ENCODE measurements around the gene PTCH2.
"Not testable (repeated sequence)": the region's sequence is repeated elsewhere in the genome, so short reads cannot be mapped to it uniquely, and the experiment has no call there.

Gene PTCH2

GRCh38 chr1:44819608-44820327 lies 23.3 kb downstream of the PTCH2 start:
- H3K4me1 ChIP-seq = peaks cover 12% of the 10 kb centered on the region
- no peaks in the 10 kb centered on the region for H3K9me3 ChIP-seq
- H3K27me3 ChIP-seq (ENCODE audit: low read depth) = no peaks in the 10 kb centered on the region
- in situ Hi-C loops (cut with MboI; ENCODE audit: low sequenced_read_pairs) = loop anchor here (10.0 kb wide), 1 partner anchor 85 kb away; the partner anchor contains the start of genes KIF2C and RNU5D-1
- DNase-seq (ENCODE audit: low spot score in 2 of 2) = peak; percentile 94 to 98
- H3K4me3 ChIP-seq = peak overlapping the region; percentile 18
- no peaks in the 10 kb centered on the region for H3K36me3 ChIP-seq (replicated peaks)

DNA sequence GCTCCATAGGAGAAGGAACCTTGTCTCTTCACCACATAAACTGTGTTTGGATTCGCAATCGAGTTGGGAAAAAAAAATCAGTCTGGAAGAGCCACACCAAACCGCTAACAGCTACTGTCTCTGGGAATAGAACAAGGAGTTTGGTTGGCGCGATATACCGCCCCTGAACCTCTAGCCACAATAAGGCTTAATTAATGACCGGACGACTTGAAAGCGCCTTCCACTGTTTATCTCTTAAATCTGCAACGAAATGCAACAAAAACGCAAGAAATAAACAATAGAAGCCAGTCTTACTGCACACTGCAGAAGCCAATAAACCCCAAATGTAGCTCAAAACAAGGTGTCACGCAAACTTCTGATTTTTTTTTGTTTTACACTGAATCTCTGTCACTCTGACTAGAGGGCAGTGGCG lies 23.9 kb downstream of the PTCH2 start:
- peaks cover 12% of the 10 kb centered on the region for H3K4me1 ChIP-seq
- H3K4me3 ChIP-seq = peak overlapping the region; percentile 18
- DNase-seq (ENCODE audit: low spot score in 2 of 2) = peak in 1 of 2 experiments; percentile 88
- H3K36me3 ChIP-seq (replicated peaks) = no peaks in the 10 kb centered on the region
- in situ Hi-C loops (cut with MboI; ENCODE audit: low sequenced_read_pairs) = loop anchor here (10.0 kb wide), 1 partner anchor 84 kb away; the partner anchor contains the start of genes KIF2C and RNU5D-1
- H3K9me3 ChIP-seq = no peaks in the 10 kb centered on the region
- H3K27me3 ChIP-seq (ENCODE audit: low read depth) = no peaks in the 10 kb centered on the region

GRCh38 chr1:44817771-44818495 lies 25.1 kb downstream of the PTCH2 start:
- H3K9me3 ChIP-seq = no peaks in the 10 kb centered on the region
- no peaks in the 10 kb centered on the region for H3K27me3 ChIP-seq (ENCODE audit: low read depth)
- in situ Hi-C loops (cut with MboI; ENCODE audit: low sequenced_read_pairs) = loop anchor here (10.0 kb wide), 1 partner anchor 83 kb away; the partner anchor contains the start of genes KIF2C and RNU5D-1
- H3K4me1 ChIP-seq = peaks cover 20% of the 10 kb centered on the region
- no peak for DNase-seq (ENCODE audit: low spot score in 2 of 2)
- H3K36me3 ChIP-seq (replicated peaks) = no peaks in the 10 kb centered on the region
- no peak overlapping the region for H3K4me3 ChIP-seq

DNA sequence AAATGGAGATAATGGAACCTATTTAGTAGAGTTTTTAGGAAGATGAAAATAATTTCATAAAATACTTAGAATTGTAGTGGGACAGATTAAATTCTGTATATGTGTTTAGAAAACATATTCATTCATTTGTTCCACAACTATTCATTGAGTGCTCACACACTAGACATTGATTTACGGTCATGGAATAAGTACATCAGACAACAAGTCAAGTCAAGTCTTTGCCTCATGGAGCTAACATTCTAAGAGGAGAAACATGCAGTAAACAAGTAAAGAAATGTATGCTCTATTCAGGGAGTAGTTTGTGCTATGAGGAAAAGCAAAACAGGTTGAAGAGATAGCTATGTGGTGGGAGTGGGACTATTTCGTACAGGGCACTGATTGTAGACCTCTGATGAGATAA lies 25.7 kb downstream of the PTCH2 start:
- H3K27me3 ChIP-seq (ENCODE audit: low read depth) = no peaks in the 10 kb centered on the region
- no peaks in the 10 kb centered on the region for H3K36me3 ChIP-seq (replicated peaks)
- H3K4me1 ChIP-seq = peaks cover 20% of the 10 kb centered on the region
- DNase-seq (ENCODE audit: low spot score in 2 of 2) = no peak
- in situ Hi-C loops (cut with MboI; ENCODE audit: low sequenced_read_pairs) = loop anchor here (10.0 kb wide), 1 partner anchor 83 kb away; the partner anchor contains the start of genes KIF2C and RNU5D-1
- H3K9me3 ChIP-seq = no peaks in the 10 kb centered on the region
- no peak overlapping the region for H3K4me3 ChIP-seq

DNA sequence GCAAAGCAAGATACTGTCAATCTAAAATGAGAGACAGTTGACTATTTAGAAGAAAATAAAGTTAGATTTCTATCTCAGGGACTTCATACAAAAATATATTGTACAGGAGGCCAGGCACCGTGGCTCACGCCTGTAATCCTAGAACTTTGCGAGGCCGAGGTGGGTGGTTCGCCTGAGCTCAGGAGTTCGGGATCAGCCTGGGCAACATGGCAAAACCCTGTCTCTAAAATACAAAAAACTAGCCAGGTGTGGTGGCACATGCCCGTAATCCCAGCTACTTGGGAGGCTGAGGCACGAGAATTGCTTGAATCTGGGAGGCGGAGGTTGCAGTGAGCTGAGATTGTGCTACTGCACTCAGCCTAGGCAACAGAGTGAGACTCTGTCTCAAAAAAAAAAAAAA lies 27.1 kb downstream of the PTCH2 start:
- in situ Hi-C loops (cut with MboI; ENCODE audit: low sequenced_read_pairs) = loop anchor here (10.0 kb wide), 1 partner anchor 81 kb away; the partner anchor contains the start of genes KIF2C and RNU5D-1
- H3K9me3 ChIP-seq = not testable (repeated sequence)

DNA sequence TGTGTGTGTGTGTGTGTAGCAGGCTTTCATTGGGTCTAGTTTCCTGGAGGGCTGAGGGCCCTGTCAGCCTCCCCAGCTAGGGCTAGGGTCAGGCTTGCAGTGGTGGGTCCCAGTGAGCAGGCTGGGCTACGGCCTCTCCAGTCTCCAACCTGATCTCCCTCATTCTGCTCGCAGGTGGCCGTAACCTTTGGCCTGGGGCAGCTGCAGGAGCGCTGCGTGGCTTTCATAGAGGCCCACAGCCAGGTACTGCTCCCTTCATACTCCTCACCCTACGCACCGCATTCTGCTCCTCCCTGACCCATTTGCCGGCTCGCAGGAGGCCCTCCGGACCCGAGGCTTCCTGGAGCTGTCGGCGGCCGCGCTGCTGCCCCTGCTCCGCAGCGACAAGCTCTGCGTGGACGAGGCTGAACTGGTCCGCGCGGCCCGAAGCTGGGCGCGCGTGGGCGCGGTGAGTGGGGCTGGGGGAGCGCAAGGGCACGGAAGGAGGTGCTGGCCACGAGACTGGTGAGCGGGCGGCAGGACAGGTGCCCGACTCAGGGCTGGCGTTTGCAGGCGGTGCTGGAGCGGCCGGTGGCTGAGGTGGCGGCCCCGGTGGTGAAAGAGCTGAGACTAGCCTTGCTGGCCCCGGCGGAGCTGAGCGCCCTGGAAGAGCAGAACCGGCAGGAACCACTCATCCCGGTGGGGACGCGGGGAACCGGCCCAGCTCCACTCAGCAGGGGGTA lies 30.1 kb downstream of the PTCH2 start:
- Histone ChIP-seq H3K27me3 (ENCODE audit: low read depth) (no peaks in the 10 kb centered on the region), H3K4me1 (peaks cover 15% of the 10 kb centered on the region), H3K4me3 (peak overlapping the region; percentile 37), H3K9me3 (no peaks in the 10 kb centered on the region; the same call in 1 of the 2 replicates), H3K36me3 (replicated peaks) (no peaks in the 10 kb centered on the region)
- DNase-seq (ENCODE audit: low spot score in 2 of 2) = no peak
- in situ Hi-C loops (cut with MboI; ENCODE audit: low sequenced_read_pairs) = loop anchor here (10.0 kb wide), 1 partner anchor 78 kb away; the partner anchor contains the start of genes KIF2C and RNU5D-1

More for the DNA sequence above, 27.1 kb downstream of the PTCH2 start:
- not testable (repeated sequence) for H3K4me3 ChIP-seq; H3K36me3 ChIP-seq (replicated peaks); H3K27me3 ChIP-seq (ENCODE audit: low read depth); DNase-seq (ENCODE audit: low spot score in 2 of 2)
- peaks cover 20% of the 10 kb centered on the region for H3K4me1 ChIP-seq

DNA sequence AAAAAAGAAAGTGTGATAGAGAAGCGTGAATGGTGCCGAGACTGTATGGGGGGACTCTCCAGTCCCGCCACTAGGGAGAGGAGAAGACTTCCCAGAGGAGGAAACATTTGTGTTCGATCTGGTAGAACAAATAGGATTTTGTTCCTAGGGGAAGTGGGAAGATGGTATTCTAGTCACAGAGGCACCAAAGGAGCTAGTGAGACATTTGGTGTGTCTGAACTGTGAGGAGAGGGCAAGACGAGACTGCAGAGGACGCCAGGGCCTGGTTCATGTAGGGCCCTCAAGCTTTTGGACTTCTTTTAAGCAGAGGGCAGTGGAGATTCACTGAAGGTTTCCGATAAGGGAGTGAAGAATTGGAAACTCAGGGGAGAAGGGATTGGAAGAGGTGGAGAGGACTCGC lies 31.8 kb downstream of the PTCH2 start:
- no peaks in the 10 kb centered on the region; the same call in 1 of the 2 replicates for H3K9me3 ChIP-seq
- DNase-seq (ENCODE audit: low spot score in 2 of 2) = no peak
- H3K36me3 ChIP-seq (replicated peaks) = peaks cover 9% of the 10 kb centered on the region
- H3K4me1 ChIP-seq = peaks cover 26% of the 10 kb centered on the region
- in situ Hi-C loops (cut with MboI; ENCODE audit: low sequenced_read_pairs) = loop anchor here (10.0 kb wide), 1 partner anchor 76 kb away; the partner anchor contains the start of genes KIF2C and RNU5D-1
- H3K27me3 ChIP-seq (ENCODE audit: low read depth) = no peaks in the 10 kb centered on the region
- H3K4me3 ChIP-seq = no peak overlapping the region

GRCh38 chr1:44810762-44811105 lies 32.3 kb downstream of the PTCH2 start:
- Histone ChIP-seq H3K36me3 (replicated peaks) (peaks cover 12% of the 10 kb centered on the region), H3K4me1 (peaks cover 26% of the 10 kb centered on the region)
- not testable (repeated sequence) for DNase-seq (ENCODE audit: low spot score in 2 of 2); H3K27me3 ChIP-seq (ENCODE audit: low read depth); H3K4me3 ChIP-seq; H3K9me3 ChIP-seq
- in situ Hi-C loops (cut with MboI; ENCODE audit: low sequenced_read_pairs) = loop anchor here (10.0 kb wide), 1 partner anchor 76 kb away; the partner anchor contains the start of genes KIF2C and RNU5D-1

- no peak for DNase-seq (ENCODE audit: low spot score in 2 of 2)
- no peaks in the 10 kb centered on the region; the same call in 1 of the 2 replicates for H3K9me3 ChIP-seq
- peaks cover 26% of the 10 kb centered on the region for H3K4me1 ChIP-seq
- H3K27me3 ChIP-seq (ENCODE audit: low read depth) = no peaks in the 10 kb centered on the region
- in situ Hi-C loops (cut with MboI; ENCODE audit: low sequenced_read_pairs) = loop anchor here (10.0 kb wide), 1 partner anchor 75 kb away; the partner anchor contains the start of genes KIF2C and RNU5D-1
- H3K4me3 ChIP-seq = no peak overlapping the region
- H3K36me3 ChIP-seq (replicated peaks) = peaks cover 17% of the 10 kb centered on the region
These were observed 32.8 kb downstream of the PTCH2 start for GRCh38 chr1:44810101-44810761.

DNA sequence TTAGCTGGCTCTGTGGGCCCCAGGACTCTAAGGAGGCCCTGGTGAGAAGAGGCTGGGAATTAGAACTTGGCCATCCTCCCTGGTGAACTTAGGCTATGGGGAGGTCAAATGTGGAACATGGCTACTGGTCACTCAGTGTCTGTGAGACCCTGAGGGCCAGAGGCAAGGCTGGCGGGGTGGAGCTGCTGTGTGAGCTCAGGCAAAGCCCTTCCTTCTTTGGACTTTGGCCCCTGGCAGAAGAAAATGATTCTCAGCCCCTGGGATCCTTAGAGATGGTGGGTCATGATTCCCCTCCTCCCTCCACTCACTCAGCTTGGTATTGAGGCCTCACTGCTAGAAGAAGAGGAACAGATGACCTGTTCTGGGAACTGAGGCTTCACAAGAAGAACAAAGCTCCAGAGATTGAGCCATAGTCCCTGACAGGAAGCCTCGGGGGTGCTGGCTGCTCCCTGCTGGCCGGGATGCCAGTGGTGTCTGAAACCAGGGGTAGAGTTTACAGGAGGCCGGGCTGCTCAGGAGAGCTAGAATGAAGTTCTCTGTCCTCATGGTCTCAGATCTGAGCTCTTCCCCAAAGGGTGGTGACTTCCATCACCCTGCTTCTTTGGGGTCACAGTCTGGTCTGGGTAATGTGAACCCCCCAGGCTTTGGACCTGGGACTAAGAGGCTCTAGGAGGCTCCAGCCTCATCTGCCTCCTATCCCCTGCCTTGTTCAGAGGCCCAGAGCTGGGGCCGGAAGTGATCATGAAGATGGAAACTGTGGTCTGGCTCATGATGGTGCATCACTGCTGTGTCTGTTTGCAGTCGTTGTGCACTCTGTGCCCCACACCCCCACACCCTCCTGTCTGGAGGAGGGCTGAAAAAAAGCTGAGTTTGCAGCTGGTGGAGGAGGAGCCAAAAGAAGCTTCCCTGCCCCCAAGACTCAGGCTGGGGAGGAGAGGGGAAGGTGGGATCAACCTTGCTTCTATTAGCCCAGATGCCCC lies 33.8 kb downstream of the PTCH2 start:
- H3K27me3 ChIP-seq (ENCODE audit: low read depth) = no peaks in the 10 kb centered on the region
- in situ Hi-C loops (cut with MboI; ENCODE audit: low sequenced_read_pairs) = no loop called here
- DNase-seq (ENCODE audit: low spot score in 2 of 2) = no peak
- peaks cover 24% of the 10 kb centered on the region for H3K36me3 ChIP-seq (replicated peaks)
- H3K9me3 ChIP-seq = no peaks in the 10 kb centered on the region; the same call in 1 of the 2 replicates
- H3K4me1 ChIP-seq = peaks cover 26% of the 10 kb centered on the region
- H3K4me3 ChIP-seq = no peak overlapping the region

GRCh38 chr1:44808063-44808937 lies 34.8 kb downstream of the PTCH2 start, which contains the start of gene BTBD19:
Gene BTBD19, plus strand, starts transcription at chr1:44808523. Its CDS starts 298 bp downstream, at chr1:44808821.
- peaks cover 18% of the 10 kb centered on the region for H3K4me1 ChIP-seq
- peak; percentile 66 to 82 for DNase-seq (ENCODE audit: low spot score in 2 of 2)

More at GRCh38 chr1:44808063-44808937, 34.8 kb downstream of the PTCH2 start, which contains the start of gene BTBD19:
- Histone ChIP-seq H3K9me3 (no peaks in the 10 kb centered on the region; the same call in 1 of the 2 replicates), H3K36me3 (replicated peaks) (peaks cover 31% of the 10 kb centered on the region), H3K4me3 (no peak within 1 kb of the TSS), H3K27me3 (ENCODE audit: low read depth) (no peaks in the 10 kb centered on the region)
- in situ Hi-C loops (cut with MboI; ENCODE audit: low sequenced_read_pairs) = no loop called here

All from HAP-1 (cell line).